Heart left ventricle (tissue), 13 donors: ENCODE data around the gene ATP11C.
A peak's percentile ranks its signal among the peaks of the same experiment; 100 is the strongest.

Source experiments
- POLR2A ChIP-seq, 2 donors: fragments of 450-650 bp; IDR thresholded peaks; one replicate each; pipeline ENCODE4 v1.6.1; 2017; ENCODE audit warnings: antibody characterized with exemption in 2 of 2, mild to moderate bottlenecking in 2 of 2, moderate library complexity in 2 of 2
- TF ChIP-seq, protein P1 (sequence below), 12 donors: fragments of 200-600 bp; sonication (generic) in 4 of 12; IDR thresholded peaks; one replicate each; pipeline versions ENCODE4 v1.5.0 to v1.8.0; 2018 to 2022; ENCODE audit warnings: antibody characterized with exemption in 12 of 12, mild to moderate bottlenecking in 5 of 12
- donor health status: ischemic (EF 13 %, LVEDD 7.1; RV severe dilation, severe dysfunction).
- donor health status: DM: no; HTN: yes; CAD: no.
- donor health status: DM: no; HTN: no; CAD: no.
- donor health status: ischemic (EF 25% LVEDD 6.9; RV normal size, moderate dysfunction).
- donor health status: ischemic (EF 25% LVEDD 5.7; RV mildly dilated, moderate dysfunction).
- donor health status: ischemic (EF 35%, LVEDD 5.7; RV mildly dilated, moderate dysfunction).
- donor health status: nonischemic (EF 11% LVEDD 7.7; RV severe dilation, severe dysfunction).
- donor health status: DM: yes; HTN: yes; CAD: no.
- donor health status: PGD.
- donor health status: ischemic (EF 29% LVEDD 5.4; RV normal size, mild dysfunction).
- donor health status: nonischemic (EF 23%, LVEDD 6.1; RV moderate dilation, normal function).

- TF ChIP-seq, protein P1, sequence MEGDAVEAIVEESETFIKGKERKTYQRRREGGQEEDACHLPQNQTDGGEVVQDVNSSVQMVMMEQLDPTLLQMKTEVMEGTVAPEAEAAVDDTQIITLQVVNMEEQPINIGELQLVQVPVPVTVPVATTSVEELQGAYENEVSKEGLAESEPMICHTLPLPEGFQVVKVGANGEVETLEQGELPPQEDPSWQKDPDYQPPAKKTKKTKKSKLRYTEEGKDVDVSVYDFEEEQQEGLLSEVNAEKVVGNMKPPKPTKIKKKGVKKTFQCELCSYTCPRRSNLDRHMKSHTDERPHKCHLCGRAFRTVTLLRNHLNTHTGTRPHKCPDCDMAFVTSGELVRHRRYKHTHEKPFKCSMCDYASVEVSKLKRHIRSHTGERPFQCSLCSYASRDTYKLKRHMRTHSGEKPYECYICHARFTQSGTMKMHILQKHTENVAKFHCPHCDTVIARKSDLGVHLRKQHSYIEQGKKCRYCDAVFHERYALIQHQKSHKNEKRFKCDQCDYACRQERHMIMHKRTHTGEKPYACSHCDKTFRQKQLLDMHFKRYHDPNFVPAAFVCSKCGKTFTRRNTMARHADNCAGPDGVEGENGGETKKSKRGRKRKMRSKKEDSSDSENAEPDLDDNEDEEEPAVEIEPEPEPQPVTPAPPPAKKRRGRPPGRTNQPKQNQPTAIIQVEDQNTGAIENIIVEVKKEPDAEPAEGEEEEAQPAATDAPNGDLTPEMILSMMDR (IDR thresholded peaks at IDR 0.05) = peak in 1 of 12 donors; percentile 0
- no peak for TF ChIP-seq POLR2A (IDR thresholded peaks at IDR 0.05)
Observed at GRCh38 chrX:139967750-139968149, 34.9 kb upstream of the ATP11C start.
